H1 (cell line): ENCODE measurements around the gene IL22RA2. TPM values are rescaled to one million over a fixed set of nuclear protein-coding genes. Genes with fewer than 3 reads are reported as not detected.

Source experiments
- CTCF ChIA-PET: fragments of 300-600 bp; sonication (Branson Sonifier 250); formaldehyde crosslinking; loops from one replicate; lab custom pipeline; 2021; ENCODE audit not compliant: partially characterized antibody; lab: Charles Lee
- POLR2A ChIA-PET: fragments of 300-600 bp; sonication (Branson Sonifier 250); formaldehyde crosslinking; loops from one replicate; lab custom pipeline; 2021; ENCODE audit warnings: inconsistent platforms; ENCODE audit not compliant: partially characterized antibody; lab: Charles Lee
- DNase-seq, 2 experiments: peaks; one replicate each; pipeline versions ENCODE4 v3.0.0 to v3.0.0-alpha.2; 2010 to 2022; ENCODE audit warnings: low spot score in 2 of 2, low read depth in 1 of 2, mixed read lengths in 1 of 2
- FAIRE-seq: peaks from 2 replicates; lab custom pipeline; 2011; peaks lifted over from hg19 to GRCh38; lab: Jason Lieb, UNC
- H2AFZ ChIP-seq: 2 replicates; pipeline ENCODE4 v1.8.1; 2012; ENCODE audit warnings: low read length, inconsistent platforms
- H2AK5ac ChIP-seq: 2 replicates; pipeline ENCODE4 v1.6.1; 2013; ENCODE audit warnings: low read depth, low read length
- H2BK120ac ChIP-seq: replicated peaks from 2 replicates; pipeline ENCODE3; 2013; ENCODE audit warnings: low read depth, low read length, inconsistent platforms
- H2BK12ac ChIP-seq: 2 replicates; pipeline ENCODE4 v1.6.1; 2013; ENCODE audit warnings: low read depth, low read length
- H2BK15ac ChIP-seq: 2 replicates; pipeline ENCODE4 v1.6.1; 2013; ENCODE audit warnings: low read length
- H2BK20ac ChIP-seq: 2 replicates; pipeline ENCODE4 v1.6.1; 2013; ENCODE audit warnings: low read length
- H2BK5ac ChIP-seq: 2 replicates; pipeline ENCODE4 v1.6.1; 2013; ENCODE audit warnings: low read depth, low read length
- H3K14ac ChIP-seq: 2 replicates; pipeline ENCODE4 v1.6.1; 2013; ENCODE audit warnings: inconsistent platforms; ENCODE audit not compliant: insufficient read length
- H3K18ac ChIP-seq: 2 replicates; pipeline ENCODE4 v1.6.1; 2013; ENCODE audit warnings: low read length; ENCODE audit errors: extremely low read depth
- H3K23ac ChIP-seq: 2 replicates; pipeline ENCODE4 v1.6.1; 2013; ENCODE audit warnings: inconsistent platforms; ENCODE audit not compliant: insufficient read length
- H3K23me2 ChIP-seq: 2 replicates; pipeline ENCODE4 v1.6.1; 2013; ENCODE audit warnings: low read depth, low read length
- H3K27ac ChIP-seq: 2 replicates; pipeline ENCODE4 v1.6.1; 2011; ENCODE audit warnings: low read depth, low read length, inconsistent platforms
- H3K27me3 ChIP-seq, 4 experiments: replicated peaks in 1 of 4; 1 replicate in 1 of 4; 2 replicates in 3 of 4; pipeline versions ENCODE4 v1.6.1 to v1.8.1; 2011 to 2013; ENCODE audit warnings: low read length in 3 of 4, mild to moderate bottlenecking in 3 of 4, inconsistent platforms in 2 of 4, mixed read lengths in 2 of 4, moderate library complexity in 1 of 4; ENCODE audit not compliant: control insufficient read depth in 3 of 4, insufficient read depth in 3 of 4; ENCODE audit errors: extremely low read depth in 1 of 4
- H3K36me3 ChIP-seq, 4 experiments: 2 replicates each; pipeline versions ENCODE4 v1.6.1 to v1.8.1; 2011 to 2013; ENCODE audit warnings: mild to moderate bottlenecking in 4 of 4, low read length in 3 of 4, moderate library complexity in 2 of 4, control low read depth in 1 of 4, inconsistent platforms in 1 of 4; ENCODE audit not compliant: insufficient read depth in 4 of 4, control insufficient read depth in 2 of 4
- H3K4ac ChIP-seq: replicated peaks from 2 replicates; pipeline ENCODE3; 2013; ENCODE audit warnings: low read length, low read depth, mixed read lengths, inconsistent platforms; ENCODE audit not compliant: insufficient read length
- H3K4me1 ChIP-seq, 4 experiments: replicated peaks in 1 of 4; 1 replicate in 1 of 4; 2 replicates in 3 of 4; pipeline versions ENCODE4 v1.6.1 to v1.8.1; 2011 to 2013; ENCODE audit warnings: low read length in 3 of 4, inconsistent platforms in 2 of 4, mixed read lengths in 1 of 4; ENCODE audit not compliant: insufficient read depth in 4 of 4, control insufficient read depth in 3 of 4
- H3K4me2 ChIP-seq, 2 experiments: 2 replicates each; pipeline versions ENCODE4 v1.6.1 to v1.8.1; 2011 to 2013; ENCODE audit warnings: low read depth in 2 of 2, low read length in 2 of 2, control low read depth in 1 of 2, inconsistent platforms in 1 of 2, mild to moderate bottlenecking in 1 of 2; ENCODE audit not compliant: insufficient read depth in 1 of 2
- H3K4me3 ChIP-seq, 4 experiments: fragments of 200-600, 300-600 bp in 1 of 4; sonication (generic), shearing (Covaris generic), sonication (Bioruptor Twin) in 1 of 4; 2 replicates each; pipeline versions ENCODE4 v1.5.1 to v1.8.1; 2011 to 2016; ENCODE audit warnings: low read length in 4 of 4, low read depth in 3 of 4, control low read depth in 2 of 4, inconsistent platforms in 2 of 4, mild to moderate bottlenecking in 2 of 4, mixed read lengths in 1 of 4, moderate library complexity in 1 of 4; ENCODE audit not compliant: insufficient read depth in 2 of 4; ENCODE audit errors: extremely low read depth in 1 of 4
- H3K56ac ChIP-seq: replicated peaks from 2 replicates; pipeline ENCODE3; 2013; ENCODE audit warnings: low read depth, mild to moderate bottlenecking, mixed read lengths, low read length, inconsistent platforms; ENCODE audit not compliant: insufficient read length
- H3K79me1 ChIP-seq: 2 replicates; pipeline ENCODE4 v1.6.1; 2013; ENCODE audit warnings: low read depth, low read length, control low read depth
- H3K79me2 ChIP-seq, 2 experiments: 2 replicates each; pipeline versions ENCODE4 v1.6.1 to v1.8.1; 2012 to 2013; ENCODE audit warnings: low read length in 2 of 2, mild to moderate bottlenecking in 2 of 2, inconsistent platforms in 1 of 2; ENCODE audit not compliant: insufficient read depth in 2 of 2, control insufficient read depth in 1 of 2
- H3K9ac ChIP-seq, 4 experiments: replicated peaks in 1 of 4; 1 replicate in 1 of 4; 2 replicates in 3 of 4; pipeline versions ENCODE4 v1.6.1 to v1.8.1; 2011 to 2013; ENCODE audit warnings: low read depth in 3 of 4, low read length in 3 of 4, control low read depth in 2 of 4, mild to moderate bottlenecking in 2 of 4, moderate library complexity in 2 of 4, inconsistent platforms in 1 of 4; ENCODE audit errors: extremely low read depth in 1 of 4
- H3K9me3 ChIP-seq, 2 experiments: 2 replicates each; pipeline versions ENCODE4 v1.6.1 to v1.8.1; 2012 to 2013; ENCODE audit warnings: mild to moderate bottlenecking in 2 of 2, moderate library complexity in 2 of 2, control low read depth in 1 of 2, inconsistent platforms in 1 of 2, low read depth in 1 of 2, low read length in 1 of 2, mixed read lengths in 1 of 2; ENCODE audit not compliant: insufficient read depth in 2 of 2
- H4K20me1 ChIP-seq, 2 experiments: replicated peaks in 1 of 2; 2 replicates each; pipeline versions ENCODE3 to v1.8.1; 2011 to 2013; ENCODE audit warnings: inconsistent platforms in 2 of 2, low read length in 2 of 2, mild to moderate bottlenecking in 1 of 2; ENCODE audit not compliant: insufficient read depth in 2 of 2, control insufficient read depth in 1 of 2
- H4K5ac ChIP-seq: 2 replicates; pipeline ENCODE4 v1.6.1; 2013; ENCODE audit warnings: low read length, low read depth, mixed read lengths, inconsistent platforms; ENCODE audit not compliant: insufficient read length
- H4K8ac ChIP-seq: 2 replicates; pipeline ENCODE4 v1.8.0; 2013; ENCODE audit warnings: mild to moderate bottlenecking, moderate library complexity, low read length, inconsistent platforms; ENCODE audit not compliant: insufficient read depth; ENCODE audit errors: extremely low read depth
- H4K91ac ChIP-seq: replicated peaks from 2 replicates; pipeline ENCODE3; 2013; ENCODE audit warnings: low read length, mixed read lengths, inconsistent platforms; ENCODE audit not compliant: insufficient read length
- ASH2L ChIP-seq: fragments of 200-600, 300-600 bp; sonication (generic); IDR thresholded peaks from one replicate; pipeline ENCODE4 v1.7.1; 2017; ENCODE audit warnings: low read length
- BRCA1 ChIP-seq: IDR thresholded peaks from 2 replicates; pipeline ENCODE4 v1.6.1; 2012; ENCODE audit warnings: low read depth, low read length, improper control_type of control experiment
- CHD2 ChIP-seq: IDR thresholded peaks from 2 replicates; pipeline ENCODE4 v1.6.1; 2012; ENCODE audit warnings: low read length, improper control_type of control experiment
- EP300 ChIP-seq, 2 experiments: IDR thresholded peaks; 1 replicate in 1 of 2; 2 replicates in 1 of 2; pipeline ENCODE4 v1.6.1; 2011 to 2012; ENCODE audit warnings: low read depth in 2 of 2, low read length in 2 of 2, mild to moderate bottlenecking in 2 of 2, borderline replicate concordance in 1 of 2, inconsistent platforms in 1 of 2, moderate library complexity in 1 of 2
- PHF8 ChIP-seq: fragments of 200-600 bp; sonication (generic); conservative IDR thresholded peaks from 2 replicates; pipeline ENCODE4 v1.7.1; 2012; ENCODE audit warnings: low read depth, mild to moderate bottlenecking, inconsistent platforms, low read length, moderate library complexity
- POLR2A ChIP-seq, 2 experiments: IDR thresholded peaks; 1 replicate in 1 of 2; 2 replicates in 1 of 2; pipeline ENCODE4 v1.6.1; 2011; ENCODE audit warnings: low read depth in 2 of 2, low read length in 2 of 2, mild to moderate bottlenecking in 2 of 2; ENCODE audit errors: control extremely low read depth in 1 of 2
- SIX5 ChIP-seq: IDR thresholded peaks from 2 replicates; pipeline ENCODE4 v1.6.1; 2011; ENCODE audit warnings: mild to moderate bottlenecking, low read depth, low read length
- WGBS, 2 experiments: shearing (Covaris generic) in 1 of 2; methylation state at CpG; one replicate each; pipeline versions ENCODE4 v1.1.6 to v1.1.7; 2013 to 2015; ENCODE audit warnings: low lambda C conversion rate in 2 of 2, mixed read lengths in 2 of 2, inconsistent platforms in 1 of 2, low coverage in 1 of 2, missing lambda C conversion rate in 1 of 2; ENCODE audit not compliant: insufficient replicate concordance in 2 of 2, insufficient coverage in 1 of 2, insufficient read length in 1 of 2; ENCODE audit errors: extremely low coverage in 1 of 2, missing lambda C conversion rate in 1 of 2; 5-methylcytosine and 5-hydroxymethylcytosine counted together
- polyA plus RNA-seq, 7 experiments: library from polyadenylated mRNA; depleted of rRNA in 3 of 7; stranded (reverse) in 5 of 7; unstranded in 2 of 7; fragments of >200 nt in 5 of 7; fragments of 200-250 nt in 2 of 7; gene quantifications; 1 replicate in 5 of 7; 2 replicates in 1 of 7; 4 replicates in 1 of 7; pipeline versions ENCODE4 v1.2.1 to v1.2.3, GENCODE V29; 2011 to 2013; ENCODE audit warnings: missing spikeins in 2 of 7, mixed read lengths in 2 of 7
- total RNA-seq: library from RNA; stranded (reverse); fragmentation: NEBNext Ultra II Directional; extraction: Animal tissue kit (Norgen Biotek cat#: 25700); gene quantifications from 2 replicates; pipeline ENCODE4 v1.2.1, GENCODE V29; 2021
- TF ChIP-seq, protein P1 (sequence below): IDR thresholded peaks from 2 replicates; pipeline ENCODE4 v1.6.1; 2012; ENCODE audit warnings: inconsistent platforms
- TF ChIP-seq, protein P2 (sequence below): IDR thresholded peaks from 2 replicates; pipeline ENCODE4 v1.6.1; 2011; ENCODE audit warnings: low read length, improper control_type of control experiment

IL22RA2 gene
- total and polyA plus RNA-seq, 2 of the 8 experiments (the other 6 are each of a cell fraction or from before 2014, with no cell fraction given), result not detected

DNA sequence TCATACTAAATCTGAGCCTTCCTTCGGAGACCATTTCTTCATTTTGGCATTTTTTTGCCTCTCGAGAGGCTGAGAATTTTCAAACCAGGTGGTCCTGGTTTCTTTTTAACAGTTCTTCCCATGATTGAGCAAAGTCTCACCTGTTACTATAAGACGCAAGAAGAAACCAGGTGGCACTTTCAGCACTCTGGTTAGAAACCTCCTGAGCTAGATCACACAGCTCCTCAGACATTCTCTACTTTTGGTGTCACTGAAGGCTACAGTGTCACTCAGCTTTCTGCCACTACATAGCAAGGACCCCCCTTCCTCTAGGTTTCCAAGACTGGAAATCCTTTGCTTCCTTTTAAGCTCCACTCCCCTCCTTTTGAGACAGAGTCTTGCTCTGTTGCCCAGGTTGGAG lies 38.5 kb upstream of the IL22RA2 start:
- Histone ChIP-seq H4K91ac (no peak overlapping the region), H3K4me3 (no peak overlapping the region), H3K9me3 (peaks cover 14 to 19% of the 10 kb centered on the region in 2 experiments; a peak in 3 of 4 replicates), H3K79me1 (peaks cover 4% of the 10 kb centered on the region), H3K36me3 (peaks cover 0 to 27% (median 6%) of the 10 kb centered on the region in 4 experiments; a peak in 4 of 8 replicates), H4K20me1 (peaks cover 0 to 3% of the 10 kb centered on the region in 2 experiments), H3K18ac (no peak overlapping the region), H4K5ac (no peak overlapping the region), H2BK20ac (no peak overlapping the region), H3K23ac (no peak overlapping the region), H3K27ac (no peak overlapping the region), H3K79me2 (peaks cover 3 to 84% of the 10 kb centered on the region in 2 experiments; a peak in 3 of 4 replicates), H2BK15ac (no peak overlapping the region), H2BK120ac (no peak overlapping the region), H2AK5ac (no peak overlapping the region), H3K14ac (no peak overlapping the region), H3K4ac (no peak overlapping the region), H3K4me1 (peaks cover 0 to 2% (median 0%) of the 10 kb centered on the region in 4 experiments; a peak in 1 of 7 replicates), H3K9ac (no peak overlapping the region), H3K27me3 (no peaks in the 10 kb centered on the region), H2BK5ac (no peak overlapping the region), H4K8ac (no peak overlapping the region), H3K4me2 (no peak overlapping the region), H3K56ac (no peak overlapping the region), H3K23me2 (no peaks in the 10 kb centered on the region), H2BK12ac (no peak overlapping the region), H2AFZ (no peak overlapping the region)
- TF ChIP-seq ASH2L (no peak), POLR2A (IDR thresholded peaks at IDR 0.05; ENCODE audit: control extremely low read depth in 1 of 2, low read depth in 2 of 2, low read length in 2 of 2) (no peak), SIX5 (no peak), EP300 (IDR thresholded peaks at IDR 0.05; ENCODE audit: borderline replicate concordance in 1 of 2, low read depth in 2 of 2, low read length in 2 of 2) (no peak), BRCA1 (no peak), CHD2 (no peak), PHF8 (no peak)
- TF ChIP-seq, protein P1, sequence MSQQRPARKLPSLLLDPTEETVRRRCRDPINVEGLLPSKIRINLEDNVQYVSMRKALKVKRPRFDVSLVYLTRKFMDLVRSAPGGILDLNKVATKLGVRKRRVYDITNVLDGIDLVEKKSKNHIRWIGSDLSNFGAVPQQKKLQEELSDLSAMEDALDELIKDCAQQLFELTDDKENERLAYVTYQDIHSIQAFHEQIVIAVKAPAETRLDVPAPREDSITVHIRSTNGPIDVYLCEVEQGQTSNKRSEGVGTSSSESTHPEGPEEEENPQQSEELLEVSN, result no peak
- TF ChIP-seq, protein P2, sequence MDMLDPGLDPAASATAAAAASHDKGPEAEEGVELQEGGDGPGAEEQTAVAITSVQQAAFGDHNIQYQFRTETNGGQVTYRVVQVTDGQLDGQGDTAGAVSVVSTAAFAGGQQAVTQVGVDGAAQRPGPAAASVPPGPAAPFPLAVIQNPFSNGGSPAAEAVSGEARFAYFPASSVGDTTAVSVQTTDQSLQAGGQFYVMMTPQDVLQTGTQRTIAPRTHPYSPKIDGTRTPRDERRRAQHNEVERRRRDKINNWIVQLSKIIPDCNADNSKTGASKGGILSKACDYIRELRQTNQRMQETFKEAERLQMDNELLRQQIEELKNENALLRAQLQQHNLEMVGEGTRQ, result no peak
- DNase-seq (no peak), FAIRE-seq (no peak)
- CTCF ChIA-PET, result no interaction called here
- POLR2A ChIA-PET, result no interaction called here
- WGBS, 2 experiments, result 98% methylated on average over 3 of the region's 3 CpGs; no CpG with 5 or more reads in 1 of the 2 experiments
